ENCODE measurements around the gene WWOX.
A peak's percentile ranks its signal among the peaks of the same experiment; 100 is the strongest.

WWOX gene

DNA sequence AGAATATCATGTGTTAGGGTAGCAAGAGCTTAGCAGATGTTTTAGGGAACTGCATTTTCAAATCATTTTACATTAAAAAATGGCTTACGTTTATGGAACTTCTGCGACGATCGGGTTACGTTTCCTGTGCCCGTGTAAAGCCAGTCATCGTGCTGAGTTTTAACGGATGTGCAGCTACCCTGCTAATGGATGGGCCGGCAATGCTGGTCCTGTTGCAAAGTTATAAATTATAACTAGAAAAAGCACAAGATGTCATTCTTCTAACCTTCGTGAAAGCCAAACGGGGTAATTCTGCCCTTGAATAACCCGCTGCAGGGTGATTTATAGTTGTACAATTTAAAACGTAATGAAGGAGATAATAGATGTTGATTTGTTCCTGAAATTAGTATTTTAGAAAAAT, 339.2 kb downstream of the WWOX start:
- no peak for DNase-seq (ENCODE audit: low spot score)

- DNase-seq (ENCODE audit: low spot score), result no peak
Measured at GRCh38 chr16:78439646-78440045, 340.2 kb downstream of the WWOX start.

GRCh38 chr16:78441298-78441697, 341.8 kb downstream of the WWOX start:
- no peak for DNase-seq (ENCODE audit: low spot score)

- DNase-seq (ENCODE audit: low spot score), result no peak
Measured at GRCh38 chr16:78443542-78444364, 344.3 kb downstream of the WWOX start.

DNA sequence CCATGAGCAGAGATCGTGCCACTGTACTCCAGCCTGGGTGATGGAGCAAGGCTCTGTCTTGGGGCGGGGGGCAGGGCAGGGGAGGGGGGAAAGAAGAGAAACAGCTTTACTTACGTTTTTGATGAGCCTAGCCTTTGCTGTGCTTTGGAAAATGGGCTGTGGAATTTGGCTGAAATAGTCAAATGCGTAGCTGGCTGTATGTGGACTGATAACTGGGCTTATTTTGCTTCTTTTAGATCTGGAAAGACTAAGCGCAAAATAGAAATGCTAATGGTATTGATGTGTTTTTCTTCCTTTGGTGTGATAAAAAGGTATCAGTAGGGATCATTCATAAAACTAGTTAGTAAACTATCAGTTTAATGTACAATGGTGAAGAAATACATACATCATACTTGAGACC, 346.4 kb downstream of the WWOX start:
- no peak for DNase-seq (ENCODE audit: low spot score)

- no peak for DNase-seq (ENCODE audit: low spot score)
Measured at GRCh38 chr16:78446486-78446885, 347.0 kb downstream of the WWOX start.

DNA sequence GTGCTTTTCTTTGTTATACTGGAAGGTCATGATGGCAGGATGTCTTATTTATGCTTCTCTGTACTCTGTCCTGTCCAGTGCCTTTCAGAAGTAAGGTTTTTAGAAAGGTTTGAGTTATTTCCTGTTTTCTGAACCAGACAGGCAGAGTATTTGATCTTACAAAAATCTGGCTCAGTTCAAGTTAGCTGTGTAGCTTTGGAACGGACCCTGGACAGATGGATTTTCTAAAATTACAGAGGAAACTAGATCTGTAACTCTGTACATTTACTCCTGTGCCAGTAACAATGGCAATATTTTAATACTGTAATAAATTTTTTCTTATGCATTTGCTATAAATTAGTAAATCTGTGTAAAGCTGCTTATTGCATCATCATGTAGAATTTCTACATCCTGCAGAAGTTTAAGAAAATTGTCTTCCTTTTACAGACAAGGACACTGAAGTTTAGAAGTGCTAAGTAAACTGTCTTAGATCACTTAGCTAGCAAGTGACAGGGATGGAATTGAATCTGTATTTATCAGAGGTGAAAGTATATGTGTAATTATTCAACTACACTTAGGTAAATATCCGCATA, 347.6 kb downstream of the WWOX start:
- no peak for DNase-seq (ENCODE audit: low spot score)

- no peak for DNase-seq (ENCODE audit: low spot score)
Measured at GRCh38 chr16:78448658-78449271, 349.3 kb downstream of the WWOX start.

DNA sequence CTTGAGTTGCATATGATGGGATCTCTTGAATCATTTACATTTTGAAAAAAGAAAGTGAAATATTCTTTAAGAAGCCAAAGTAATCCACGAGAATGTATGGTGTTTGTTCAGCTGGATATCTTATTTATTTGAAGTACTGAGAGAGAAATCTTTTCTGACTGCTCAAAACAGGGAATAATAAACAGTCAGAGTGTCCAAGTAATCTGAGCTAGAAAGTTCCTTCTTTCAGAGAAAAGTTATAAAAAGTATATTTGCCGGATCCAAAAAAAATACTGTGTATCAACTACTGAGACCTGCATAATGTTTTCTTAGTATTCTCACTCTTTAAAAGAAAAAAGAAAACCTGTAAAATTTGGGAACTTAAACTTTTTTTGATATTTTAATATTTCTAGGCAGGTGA, 350.8 kb downstream of the WWOX start:
- no peak for DNase-seq (ENCODE audit: low spot score)

GRCh38 chr16:78452025-78452555, 352.6 kb downstream of the WWOX start:
- DNase-seq (ENCODE audit: low spot score), result no peak

GRCh38 chr16:78455861-78456260, 356.4 kb downstream of the WWOX start:
- DNase-seq (ENCODE audit: low spot score), result no peak

- no peak for DNase-seq (ENCODE audit: low spot score)
Measured at GRCh38 chr16:78458588-78458987, 359.1 kb downstream of the WWOX start.

DNA sequence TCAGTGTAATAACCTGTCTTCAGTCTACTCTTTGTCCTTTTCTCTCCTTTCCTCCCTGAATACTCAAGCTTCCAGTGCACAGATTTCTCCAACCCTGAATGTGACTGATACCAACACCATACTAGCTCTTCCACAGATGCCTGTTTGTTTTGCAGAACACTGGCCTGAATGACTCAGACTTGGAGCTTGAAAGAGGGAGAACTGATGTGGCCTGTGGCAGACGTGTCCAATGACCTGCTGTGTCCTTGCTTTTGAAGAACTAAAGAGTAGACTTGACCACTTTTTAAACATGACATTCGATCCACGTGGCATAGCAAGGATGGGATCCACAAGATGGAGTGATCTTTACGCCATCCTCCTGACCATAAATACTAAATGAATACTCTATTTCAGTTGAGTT, 361.0 kb downstream of the WWOX start:
- peak; percentile 59 for DNase-seq (ENCODE audit: low spot score)

- no peak for DNase-seq (ENCODE audit: low spot score)
Measured at GRCh38 chr16:78461087-78461486, 361.6 kb downstream of the WWOX start.

GRCh38 chr16:78461496-78462287, 362.2 kb downstream of the WWOX start:
- no peak for DNase-seq (ENCODE audit: low spot score)

GRCh38 chr16:78462288-78463208, 363.1 kb downstream of the WWOX start:
- DNase-seq (ENCODE audit: low spot score), result no peak

DNA sequence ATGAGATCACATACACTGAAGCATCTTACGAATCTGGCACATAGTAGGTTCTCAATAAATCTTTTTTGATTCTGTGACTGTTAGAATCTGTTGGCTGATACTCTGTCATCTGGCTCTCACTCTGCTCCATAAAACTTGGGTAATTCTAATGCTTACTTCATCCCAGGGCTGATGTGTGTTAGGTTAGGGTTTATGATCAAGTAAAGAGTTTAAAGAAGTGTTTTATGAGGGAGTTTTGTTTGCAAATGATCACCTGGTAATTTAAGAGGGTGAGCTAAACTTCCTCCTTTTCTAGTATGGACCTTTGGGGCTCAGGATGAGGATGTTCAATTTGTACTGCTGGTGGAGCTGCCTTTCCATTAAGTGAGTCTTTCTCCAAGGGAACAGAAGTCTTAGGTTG, 364.1 kb downstream of the WWOX start:
- DNase-seq (ENCODE audit: low spot score), result no peak

DNA sequence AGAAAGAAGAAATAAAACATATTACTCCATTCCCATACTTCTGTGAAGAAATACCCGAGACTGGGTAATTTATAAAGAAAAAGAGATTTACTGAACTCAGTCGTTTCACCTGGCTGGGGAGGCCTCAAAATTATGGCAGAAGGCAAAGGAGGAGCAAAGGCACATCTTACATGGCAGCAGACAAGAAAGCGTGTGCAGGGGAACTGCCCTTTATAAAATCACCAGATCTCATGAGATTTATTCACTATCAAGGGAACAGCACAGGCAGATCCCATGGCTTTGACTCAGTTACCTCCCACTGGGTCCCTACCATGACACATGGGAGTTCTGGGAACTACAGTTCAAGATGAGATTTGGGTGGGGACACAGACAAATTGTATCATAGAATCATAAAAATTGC, 365.4 kb downstream of the WWOX start:
- no peak for DNase-seq (ENCODE audit: low spot score)

GRCh38 chr16:78465730-78466129, 366.3 kb downstream of the WWOX start:
- DNase-seq (ENCODE audit: low spot score), result no peak

GRCh38 chr16:78469787-78470186, 370.3 kb downstream of the WWOX start:
- DNase-seq (ENCODE audit: low spot score), result no peak

- no peak for DNase-seq (ENCODE audit: low spot score)
Measured at GRCh38 chr16:78473031-78473699, 373.7 kb downstream of the WWOX start.
